ENCODE results near the gene PLEKHG1.

DNA sequence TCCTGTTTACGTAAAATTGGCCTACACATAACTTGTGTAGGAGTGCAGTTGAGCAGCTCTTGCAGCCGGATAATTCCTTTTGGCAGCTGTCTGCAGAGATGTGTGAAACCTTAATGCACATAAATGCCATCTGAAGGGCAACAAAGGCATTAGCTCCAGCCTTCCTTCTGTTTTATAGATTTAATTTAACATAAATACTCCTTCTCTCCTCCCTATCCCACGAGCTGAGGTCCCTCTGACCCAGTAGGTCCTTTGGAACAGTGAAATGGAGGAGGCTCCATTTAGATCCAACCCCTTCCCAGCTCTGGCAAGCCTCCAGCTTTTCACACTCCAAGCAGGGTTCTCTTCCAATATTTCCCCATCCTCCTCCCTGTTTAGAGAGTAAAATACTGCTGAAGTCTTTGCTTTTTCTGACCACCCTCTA is 6.5 kb downstream of the PLEKHG1 start:
- TF ChIP-seq, protein P1, sequence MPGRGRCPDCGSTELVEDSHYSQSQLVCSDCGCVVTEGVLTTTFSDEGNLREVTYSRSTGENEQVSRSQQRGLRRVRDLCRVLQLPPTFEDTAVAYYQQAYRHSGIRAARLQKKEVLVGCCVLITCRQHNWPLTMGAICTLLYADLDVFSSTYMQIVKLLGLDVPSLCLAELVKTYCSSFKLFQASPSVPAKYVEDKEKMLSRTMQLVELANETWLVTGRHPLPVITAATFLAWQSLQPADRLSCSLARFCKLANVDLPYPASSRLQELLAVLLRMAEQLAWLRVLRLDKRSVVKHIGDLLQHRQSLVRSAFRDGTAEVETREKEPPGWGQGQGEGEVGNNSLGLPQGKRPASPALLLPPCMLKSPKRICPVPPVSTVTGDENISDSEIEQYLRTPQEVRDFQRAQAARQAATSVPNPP (CRISPR knock-in tag; IDR thresholded peaks at IDR 0.05): no peak
- TF ChIP-seq LCORL (IDR thresholded peaks at IDR 0.05): no peak
- no peak for TF ChIP-seq LCORL (CRISPR knock-in tag; IDR thresholded peaks at IDR 0.05)
- TF ChIP-seq, protein P2, sequence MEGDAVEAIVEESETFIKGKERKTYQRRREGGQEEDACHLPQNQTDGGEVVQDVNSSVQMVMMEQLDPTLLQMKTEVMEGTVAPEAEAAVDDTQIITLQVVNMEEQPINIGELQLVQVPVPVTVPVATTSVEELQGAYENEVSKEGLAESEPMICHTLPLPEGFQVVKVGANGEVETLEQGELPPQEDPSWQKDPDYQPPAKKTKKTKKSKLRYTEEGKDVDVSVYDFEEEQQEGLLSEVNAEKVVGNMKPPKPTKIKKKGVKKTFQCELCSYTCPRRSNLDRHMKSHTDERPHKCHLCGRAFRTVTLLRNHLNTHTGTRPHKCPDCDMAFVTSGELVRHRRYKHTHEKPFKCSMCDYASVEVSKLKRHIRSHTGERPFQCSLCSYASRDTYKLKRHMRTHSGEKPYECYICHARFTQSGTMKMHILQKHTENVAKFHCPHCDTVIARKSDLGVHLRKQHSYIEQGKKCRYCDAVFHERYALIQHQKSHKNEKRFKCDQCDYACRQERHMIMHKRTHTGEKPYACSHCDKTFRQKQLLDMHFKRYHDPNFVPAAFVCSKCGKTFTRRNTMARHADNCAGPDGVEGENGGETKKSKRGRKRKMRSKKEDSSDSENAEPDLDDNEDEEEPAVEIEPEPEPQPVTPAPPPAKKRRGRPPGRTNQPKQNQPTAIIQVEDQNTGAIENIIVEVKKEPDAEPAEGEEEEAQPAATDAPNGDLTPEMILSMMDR (CRISPR knock-in tag; IDR thresholded peaks at IDR 0.05): no peak

Measured in HepG2 (cell line).